Measurements from ENCODE around the gene ARL5B.
A peak's percentile ranks its signal among the peaks of the same experiment; 100 is the strongest.

The ARL5B gene

DNA sequence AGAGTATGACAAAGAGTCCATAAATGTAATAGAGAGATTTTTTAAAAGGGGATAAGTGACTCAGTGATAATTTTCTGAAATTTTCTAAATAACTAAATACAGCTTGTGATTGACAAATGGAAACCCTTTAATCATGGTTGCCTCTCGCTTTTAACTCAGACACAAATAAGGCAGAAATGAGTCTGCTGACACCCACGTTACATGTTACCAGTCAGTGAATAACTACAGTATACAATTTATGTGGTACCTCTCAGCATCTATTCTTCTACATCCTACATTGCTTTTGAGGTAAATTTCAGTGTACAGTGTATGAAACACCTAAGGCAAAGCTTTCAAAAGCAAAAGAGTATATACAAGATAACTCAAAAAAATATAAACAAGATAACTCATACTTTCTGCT lies 12.1 kb upstream of the ARL5B start:
- H3K4me1 Mint-ChIP-seq (ENCODE audit: low read depth), result peaks cover 38% of the 10 kb centered on the region
- H3K9me3 Mint-ChIP-seq, result no peaks in the 10 kb centered on the region
- no peaks in the 10 kb centered on the region for H3K27me3 Mint-ChIP-seq (ENCODE audit: low read depth)
- H3K4me3 Mint-ChIP-seq, result no peak overlapping the region
- DNase-seq (ENCODE audit: low spot score), result no peak
- peaks cover 20% of the 10 kb centered on the region for H3K36me3 Mint-ChIP-seq (ENCODE audit: low read depth)
- no peak overlapping the region for H3K27ac Mint-ChIP-seq

DNA sequence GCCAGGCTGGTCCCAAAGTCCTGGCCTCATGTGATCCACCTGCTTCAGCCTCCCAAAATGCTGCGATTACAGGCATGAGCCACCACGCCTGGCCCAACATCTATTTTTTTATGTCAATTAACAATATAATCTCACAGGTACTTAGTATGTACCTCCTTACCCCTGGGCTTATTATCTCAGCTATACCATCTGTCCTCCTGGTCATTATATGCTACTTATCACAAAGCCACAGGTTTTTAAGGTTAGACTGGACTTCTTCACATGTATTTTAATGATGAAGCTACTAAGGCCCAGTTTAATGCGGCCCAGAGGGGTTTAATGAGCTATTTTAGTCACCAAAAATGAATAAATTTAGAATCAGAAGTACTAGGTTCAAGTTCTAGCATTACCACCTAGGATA lies 11.3 kb upstream of the ARL5B start:
- Mint-ChIP-seq H3K36me3 (ENCODE audit: low read depth) (peaks cover 23% of the 10 kb centered on the region), H3K4me1 (ENCODE audit: low read depth) (peaks cover 40% of the 10 kb centered on the region), H3K27ac (peak overlapping the region; percentile 55), H3K4me3 (peak overlapping the region; percentile 64), H3K9me3 (no peaks in the 10 kb centered on the region), H3K27me3 (ENCODE audit: low read depth) (no peaks in the 10 kb centered on the region)
- DNase-seq (ENCODE audit: low spot score), result no peak

DNA sequence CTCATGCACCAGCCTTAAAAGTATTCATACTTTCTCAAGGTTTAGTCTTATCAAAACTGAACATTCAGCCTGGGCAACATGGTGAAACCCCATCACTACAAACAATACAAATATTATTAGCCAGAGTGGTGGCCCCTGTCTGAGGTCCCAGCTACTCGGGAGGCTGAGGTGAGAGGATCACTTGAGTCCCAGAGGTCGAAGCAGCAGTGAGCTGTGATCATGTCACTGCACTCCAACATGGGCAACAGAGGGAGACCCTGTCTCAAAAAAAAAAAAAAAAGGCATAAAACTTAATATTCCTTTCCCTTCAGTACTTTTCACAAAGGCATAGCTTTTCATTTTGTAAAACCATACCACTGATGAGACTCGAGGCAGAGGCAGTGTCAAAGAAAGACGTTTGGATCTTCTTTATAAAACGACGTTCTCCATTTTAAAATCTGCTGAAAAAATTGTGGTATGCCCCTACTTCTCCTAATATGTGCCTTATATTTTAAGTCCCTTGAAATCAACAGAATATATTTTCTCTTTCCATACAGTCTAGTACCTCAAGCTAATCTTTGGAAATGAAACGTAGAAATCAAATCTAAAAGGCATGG lies 9.8 kb upstream of the ARL5B start:
- Mint-ChIP-seq H3K4me1 (ENCODE audit: low read depth) (peaks cover 31% of the 10 kb centered on the region), H3K27ac (peak overlapping the region; percentile 99), H3K27me3 (ENCODE audit: low read depth) (no peaks in the 10 kb centered on the region), H3K4me3 (peak overlapping the region; percentile 97), H3K36me3 (ENCODE audit: low read depth) (peaks cover 24% of the 10 kb centered on the region), H3K9me3 (no peaks in the 10 kb centered on the region)
- DNase-seq (ENCODE audit: low spot score), result no peak

DNA sequence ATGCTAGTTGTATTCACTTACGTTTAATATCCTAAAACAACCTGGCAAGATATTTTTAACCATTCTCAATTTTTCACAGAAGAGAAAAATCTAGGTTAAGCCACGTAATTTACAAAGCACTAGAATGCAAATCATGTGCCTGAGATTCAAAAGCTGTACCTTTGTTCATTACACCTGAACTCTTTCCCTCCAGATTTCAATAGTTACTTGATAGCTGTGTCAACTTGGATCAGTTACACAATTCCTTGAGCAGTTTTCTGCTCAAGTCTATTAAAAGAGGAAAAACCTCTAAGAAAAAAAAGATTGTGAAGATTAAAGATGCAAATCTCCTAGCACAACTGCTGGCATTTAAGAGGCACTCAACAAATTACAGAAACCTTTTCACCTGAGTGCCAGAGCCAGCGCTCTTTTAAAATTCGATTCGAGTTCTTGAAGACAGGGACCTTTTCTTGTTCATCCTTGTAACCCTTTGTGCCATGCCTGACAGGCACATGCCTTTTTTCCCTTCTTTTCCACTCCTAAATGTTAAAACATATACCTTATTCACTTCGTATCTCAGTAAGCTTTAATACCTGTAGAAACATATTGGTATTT lies 8.7 kb upstream of the ARL5B start:
- no peak for DNase-seq (ENCODE audit: low spot score)
- peaks cover 21% of the 10 kb centered on the region for H3K36me3 Mint-ChIP-seq (ENCODE audit: low read depth)
- peaks cover 31% of the 10 kb centered on the region for H3K4me1 Mint-ChIP-seq (ENCODE audit: low read depth)
- no peaks in the 10 kb centered on the region for H3K27me3 Mint-ChIP-seq (ENCODE audit: low read depth)
- peak overlapping the region; percentile 99 for H3K27ac Mint-ChIP-seq
- H3K9me3 Mint-ChIP-seq, result no peaks in the 10 kb centered on the region
- H3K4me3 Mint-ChIP-seq, result peak overlapping the region; percentile 97

DNA sequence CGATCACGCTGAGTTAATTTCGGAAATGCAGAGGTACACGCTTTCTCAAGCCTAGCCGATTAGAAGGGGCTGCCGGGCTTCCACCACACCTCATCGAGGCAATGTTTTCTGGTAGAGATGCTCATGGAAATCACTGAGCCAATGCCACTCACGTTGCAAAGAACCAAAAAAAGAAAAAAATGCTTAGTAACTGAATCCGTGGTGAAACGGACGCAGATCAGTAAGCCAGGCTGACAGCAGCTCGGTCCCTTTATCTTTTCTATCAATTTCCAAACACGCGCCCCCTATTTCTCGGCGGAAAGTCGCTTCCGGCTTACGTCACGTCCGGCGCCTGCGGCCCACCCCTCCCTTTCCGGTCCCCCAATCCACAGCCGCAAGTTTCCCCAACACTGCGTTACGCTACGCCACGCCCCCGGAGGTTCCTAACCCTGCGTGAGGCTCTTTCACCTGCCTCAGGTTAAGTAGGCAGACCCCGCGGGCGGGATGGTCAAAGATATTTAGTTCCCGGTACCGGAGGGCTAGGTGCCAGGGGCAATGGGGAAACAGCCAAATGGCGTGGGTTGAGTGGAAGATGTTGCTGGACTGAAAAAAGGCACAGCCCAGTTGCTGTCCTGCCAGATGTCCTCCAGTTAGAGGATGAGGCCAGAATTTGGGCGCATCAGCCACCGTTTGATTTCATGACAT lies 7.8 kb upstream of the ARL5B start, which contains the start of gene NSUN6:
Gene NSUN6 (minus strand): TSS at position 264 of the 684 bp plus-strand sequence. CDS start 384 bp downstream, outside the sequence.
- H3K27me3 Mint-ChIP-seq (ENCODE audit: low read depth), result no peaks in the 10 kb centered on the region
- peak within 1 kb of the TSS; percentile 97 for H3K4me3 Mint-ChIP-seq
- DNase-seq (ENCODE audit: low spot score), result peak; percentile 92
- H3K27ac Mint-ChIP-seq, result peak within 1 kb of the TSS; percentile 99
- H3K36me3 Mint-ChIP-seq (ENCODE audit: low read depth), result peaks cover 20% of the 10 kb centered on the region
- peaks cover 30% of the 10 kb centered on the region for H3K4me1 Mint-ChIP-seq (ENCODE audit: low read depth)
- H3K9me3 Mint-ChIP-seq, result no peaks in the 10 kb centered on the region

DNA sequence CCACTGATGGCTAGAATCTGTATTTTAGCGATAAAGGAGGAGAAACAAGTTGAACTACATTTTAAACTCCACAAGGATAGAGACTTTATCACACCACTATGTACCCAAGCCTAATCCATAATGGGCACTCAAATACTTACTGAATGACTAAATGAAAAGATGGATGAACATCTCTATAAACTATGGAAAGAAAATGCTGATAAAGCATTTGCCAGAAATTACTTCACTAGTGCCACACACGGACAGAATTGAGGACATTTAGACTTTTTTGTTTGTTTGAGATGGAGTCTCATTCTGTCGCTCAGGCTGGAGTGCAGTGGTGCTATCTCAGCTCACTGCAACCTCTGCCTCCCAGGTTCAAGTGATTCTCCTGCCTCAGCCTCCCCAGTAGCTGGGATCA lies 6.1 kb upstream of the ARL5B start:
- Mint-ChIP-seq H3K36me3 (ENCODE audit: low read depth) (peaks cover 16% of the 10 kb centered on the region), H3K4me3 (no peak overlapping the region), H3K27me3 (ENCODE audit: low read depth) (no peaks in the 10 kb centered on the region), H3K9me3 (no peaks in the 10 kb centered on the region), H3K27ac (no peak overlapping the region), H3K4me1 (ENCODE audit: low read depth) (peaks cover 28% of the 10 kb centered on the region)
- no peak for DNase-seq (ENCODE audit: low spot score)

DNA sequence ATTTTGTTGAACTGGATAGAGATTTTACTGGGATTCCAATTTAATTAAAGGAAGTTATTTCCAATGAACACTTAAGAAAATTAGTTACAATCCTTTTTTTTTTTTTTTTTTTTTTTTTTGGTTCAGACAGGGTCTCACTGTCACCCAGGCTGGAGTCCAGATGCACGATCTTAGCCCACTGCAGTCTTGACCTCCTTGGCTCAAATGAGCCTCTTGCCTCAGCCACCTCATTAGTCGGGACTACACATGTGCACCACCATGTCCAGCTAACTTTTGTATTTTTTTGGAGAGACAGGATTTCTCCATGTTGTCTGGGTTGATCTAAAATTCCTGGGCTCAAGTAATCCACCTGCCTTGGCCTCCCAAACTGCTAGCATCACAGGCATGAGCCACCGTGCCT lies 2.5 kb upstream of the ARL5B start:
- H3K27ac Mint-ChIP-seq, result no peak overlapping the region
- peaks cover 23% of the 10 kb centered on the region for H3K4me1 Mint-ChIP-seq (ENCODE audit: low read depth)
- H3K36me3 Mint-ChIP-seq (ENCODE audit: low read depth), result peaks cover 23% of the 10 kb centered on the region
- no peak for DNase-seq (ENCODE audit: low spot score)
- H3K4me3 Mint-ChIP-seq, result no peak overlapping the region
- H3K9me3 Mint-ChIP-seq, result no peaks in the 10 kb centered on the region
- H3K27me3 Mint-ChIP-seq (ENCODE audit: low read depth), result no peaks in the 10 kb centered on the region

DNA sequence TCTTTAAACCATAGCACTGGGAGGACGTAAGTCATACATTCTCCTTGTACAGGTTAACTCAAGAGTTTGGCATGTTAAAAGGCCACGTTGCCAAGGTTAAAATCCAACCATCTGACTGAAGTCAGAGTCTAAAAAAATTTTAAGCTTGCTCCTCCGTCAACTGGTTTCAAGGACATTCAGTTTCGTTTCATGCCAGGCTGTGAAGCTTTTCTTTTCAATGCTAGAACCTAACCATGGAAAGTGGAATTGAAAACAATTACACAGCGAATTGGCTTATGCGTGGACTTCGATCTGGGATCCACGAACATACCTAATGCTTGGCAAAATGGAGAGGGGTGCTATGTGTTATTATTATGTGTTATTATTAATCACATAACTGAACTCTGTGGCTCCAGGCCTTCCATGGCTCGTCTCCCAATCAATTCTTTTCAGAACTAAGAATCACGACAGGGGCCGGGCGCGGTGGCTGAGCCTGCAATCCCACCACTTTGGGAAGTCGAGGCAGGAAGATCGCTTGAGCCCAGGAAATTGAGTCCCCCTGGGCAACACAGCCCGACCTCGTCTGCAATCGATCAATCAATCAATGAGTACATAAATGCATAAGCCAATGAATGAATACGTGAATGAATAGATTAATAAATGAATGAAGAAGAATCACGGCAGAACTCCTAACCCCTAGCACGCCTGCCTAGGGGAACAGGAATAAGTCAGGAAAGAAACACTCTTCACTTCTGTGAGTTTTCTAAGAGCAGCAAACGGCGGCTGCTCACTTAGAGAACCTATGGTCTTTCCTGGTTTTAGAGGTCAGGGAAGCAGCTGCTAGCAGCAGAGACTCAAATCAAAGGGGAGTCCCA lies 733 bp upstream of the ARL5B start:
- Mint-ChIP-seq H3K4me1 (ENCODE audit: low read depth) (peaks cover 22% of the 10 kb centered on the region), H3K9me3 (no peaks in the 10 kb centered on the region), H3K27ac (peak overlapping the region; percentile 99), H3K36me3 (ENCODE audit: low read depth) (peaks cover 23% of the 10 kb centered on the region), H3K27me3 (ENCODE audit: low read depth) (no peaks in the 10 kb centered on the region), H3K4me3 (peak overlapping the region; percentile 99)
- peak; percentile 9 for DNase-seq (ENCODE audit: low spot score)

DNA sequence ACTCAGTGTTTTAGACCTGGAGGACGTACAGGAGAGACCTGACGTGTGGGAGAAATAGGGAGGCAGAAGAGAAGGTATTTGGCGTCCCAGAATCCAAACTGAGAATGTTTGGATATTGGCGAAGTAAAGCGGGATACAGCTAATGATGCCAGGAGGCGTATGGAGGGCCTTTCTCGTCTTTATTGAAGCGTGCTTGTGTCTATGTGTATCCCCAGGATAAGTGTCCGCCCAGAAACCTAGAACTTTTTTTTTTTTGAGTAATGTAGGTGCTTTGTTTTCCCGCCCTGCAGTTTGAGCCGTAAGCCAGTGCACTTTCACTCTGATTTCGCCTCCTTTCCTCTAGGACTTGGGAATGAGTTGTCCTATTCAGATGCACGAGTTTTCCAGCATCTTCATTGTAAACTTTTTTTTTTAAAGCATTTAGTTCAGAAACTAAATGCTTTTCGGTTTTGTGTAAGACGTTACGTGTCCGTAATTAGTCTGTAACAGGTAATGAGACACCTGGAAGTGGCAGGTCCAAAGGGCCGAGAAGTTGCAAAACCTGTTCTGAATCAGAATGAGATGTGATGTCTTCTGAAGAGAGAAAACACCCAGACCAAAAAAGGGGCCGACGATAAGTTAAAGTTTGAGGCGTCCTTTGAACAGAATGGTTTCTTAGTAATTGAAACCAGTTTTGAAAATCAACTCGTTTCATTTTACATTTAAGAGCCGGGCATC lies 746 bp downstream of the ARL5B start:
- no peak for DNase-seq (ENCODE audit: low spot score)
- H3K9me3 Mint-ChIP-seq, result no peaks in the 10 kb centered on the region
- H3K27ac Mint-ChIP-seq, result peak overlapping the region; percentile 99
- peak overlapping the region; percentile 99 for H3K4me3 Mint-ChIP-seq
- peaks cover 24% of the 10 kb centered on the region for H3K36me3 Mint-ChIP-seq (ENCODE audit: low read depth)
- no peaks in the 10 kb centered on the region for H3K27me3 Mint-ChIP-seq (ENCODE audit: low read depth)
- peaks cover 28% of the 10 kb centered on the region for H3K4me1 Mint-ChIP-seq (ENCODE audit: low read depth)

DNA sequence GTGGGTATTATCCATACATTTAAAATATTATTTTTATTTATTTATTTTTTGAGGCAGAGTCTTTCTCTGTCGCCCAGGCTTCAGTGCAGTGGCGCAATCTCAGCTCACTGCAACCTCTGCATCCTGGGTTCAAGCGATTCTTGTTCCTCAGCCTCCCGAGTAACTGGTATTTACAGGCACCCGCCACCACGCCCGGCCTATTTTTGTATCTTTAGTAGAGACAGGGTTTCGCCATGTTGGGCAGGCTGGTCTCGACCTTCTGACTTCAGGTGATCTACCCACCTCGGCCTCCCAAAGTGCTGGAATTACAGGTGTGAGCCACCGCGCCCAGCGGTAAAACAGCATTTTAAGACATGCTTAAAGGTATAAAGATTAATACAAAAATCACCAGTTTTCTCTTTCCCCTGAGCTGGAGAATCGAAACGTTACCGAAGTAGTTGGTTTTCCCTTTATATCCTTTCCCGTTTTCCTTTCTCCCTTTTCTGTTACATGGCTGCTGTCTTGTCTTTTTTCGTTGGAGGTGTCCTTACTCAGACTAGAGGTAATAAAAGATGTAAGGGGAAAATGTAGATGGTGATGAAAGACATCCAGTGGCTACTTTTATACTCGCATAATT lies 1.7 kb downstream of the ARL5B start:
- H3K27me3 Mint-ChIP-seq (ENCODE audit: low read depth), result no peaks in the 10 kb centered on the region
- peaks cover 24% of the 10 kb centered on the region for H3K36me3 Mint-ChIP-seq (ENCODE audit: low read depth)
- no peak for DNase-seq (ENCODE audit: low spot score)
- H3K9me3 Mint-ChIP-seq, result no peaks in the 10 kb centered on the region
- H3K4me3 Mint-ChIP-seq, result peak overlapping the region; percentile 81
- peak overlapping the region; percentile 41 for H3K27ac Mint-ChIP-seq
- peaks cover 34% of the 10 kb centered on the region for H3K4me1 Mint-ChIP-seq (ENCODE audit: low read depth)

DNA sequence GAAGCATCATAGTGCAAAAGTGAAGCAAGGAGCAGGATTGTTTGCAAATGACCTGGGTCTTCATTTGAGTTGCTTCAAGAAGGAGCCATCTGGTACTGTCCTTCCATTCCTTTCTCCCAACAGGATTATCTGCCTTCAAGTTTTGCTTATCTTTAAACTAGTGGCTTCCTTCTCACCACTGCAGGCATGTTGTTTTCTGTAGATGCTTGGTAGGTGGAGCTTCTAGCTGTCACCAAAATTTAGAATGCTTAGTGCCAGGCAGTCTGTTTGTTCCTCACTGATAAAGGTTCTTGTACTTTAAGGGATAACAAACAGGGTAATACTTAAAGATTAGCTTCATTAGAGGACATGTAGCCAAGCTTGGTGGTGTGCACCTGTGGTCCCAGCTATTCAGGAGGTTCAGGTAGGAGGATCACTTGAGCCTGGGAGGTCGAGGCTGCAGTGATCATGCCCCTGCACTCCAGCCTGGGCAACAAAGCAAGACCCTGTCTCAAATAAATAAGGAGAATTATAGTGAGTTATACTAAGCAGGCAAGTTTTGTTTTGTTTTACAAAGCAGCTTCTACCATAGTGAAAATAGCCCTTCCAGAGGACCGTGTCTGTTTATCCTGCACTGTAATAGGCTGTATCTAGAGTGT lies 5.7 kb downstream of the ARL5B start:
- no peak for DNase-seq (ENCODE audit: low spot score)
- no peak overlapping the region for H3K27ac Mint-ChIP-seq
- peaks cover 35% of the 10 kb centered on the region for H3K4me1 Mint-ChIP-seq (ENCODE audit: low read depth)
- no peaks in the 10 kb centered on the region for H3K27me3 Mint-ChIP-seq (ENCODE audit: low read depth)
- no peaks in the 10 kb centered on the region for H3K9me3 Mint-ChIP-seq
- H3K4me3 Mint-ChIP-seq, result no peak overlapping the region
- peaks cover 37% of the 10 kb centered on the region for H3K36me3 Mint-ChIP-seq (ENCODE audit: low read depth)

DNA sequence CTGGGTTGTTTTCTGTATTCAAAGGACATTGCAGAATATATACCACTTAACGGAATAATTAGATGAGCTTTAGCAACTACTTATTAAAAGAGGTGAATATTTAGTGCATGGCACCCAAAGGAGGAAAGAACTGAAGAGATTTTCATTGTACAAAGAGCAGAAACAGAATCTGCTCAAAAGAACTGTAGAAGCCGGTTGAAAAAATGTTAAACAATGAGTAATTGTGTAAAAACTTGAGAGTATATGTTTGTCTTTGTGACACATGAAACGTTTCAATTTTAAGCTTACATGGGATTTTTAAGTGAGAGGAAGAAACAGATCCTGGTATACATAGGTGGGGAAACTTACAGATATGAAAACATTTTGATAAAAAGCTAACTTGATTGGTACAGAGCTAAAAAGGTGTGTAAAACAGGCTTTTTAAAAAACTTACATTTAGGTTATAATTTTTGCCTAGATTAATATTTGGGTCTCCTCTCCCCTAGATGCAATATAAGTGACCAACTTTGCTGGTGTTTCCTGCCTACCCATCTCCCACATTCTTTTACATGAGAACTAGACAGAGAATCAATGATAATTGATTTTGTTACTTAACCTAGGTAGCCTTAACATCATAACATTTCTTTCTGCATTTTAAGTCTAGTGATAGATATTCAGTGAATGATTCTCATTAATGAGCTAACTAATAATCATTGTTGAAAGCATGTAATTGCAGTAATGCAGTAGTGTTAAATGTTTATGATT lies 6.8 kb downstream of the ARL5B start:
- H3K4me1 Mint-ChIP-seq (ENCODE audit: low read depth), result peaks cover 35% of the 10 kb centered on the region

More for the DNA sequence above, 6.8 kb downstream of the ARL5B start:
- Mint-ChIP-seq H3K4me3 (no peak overlapping the region), H3K9me3 (no peaks in the 10 kb centered on the region), H3K36me3 (ENCODE audit: low read depth) (peaks cover 41% of the 10 kb centered on the region), H3K27ac (peak overlapping the region; percentile 17), H3K27me3 (ENCODE audit: low read depth) (no peaks in the 10 kb centered on the region)
- DNase-seq (ENCODE audit: low spot score), result no peak
